GM23248 (cell line): Measurements from ENCODE around the gene C2CD2.

Source experiments
- EZH2 ChIP-seq: fragments of 200-600 bp; sonication (generic); IDR thresholded peaks from 2 replicates; pipeline ENCODE4 v1.6.1; 2018; ENCODE audit warnings: antibody characterized with exemption, mild to moderate bottlenecking; ENCODE audit not compliant: insufficient read depth, poor library complexity, severe bottlenecking
- EZH2phosphoT487 ChIP-seq: fragments of 200-600 bp; sonication (generic); IDR thresholded peaks from 2 replicates; pipeline ENCODE4 v1.6.1; 2018; ENCODE audit warnings: antibody characterized with exemption, moderate library complexity, mild to moderate bottlenecking, low read depth; ENCODE audit not compliant: insufficient read depth

GRCh38 chr21:41867313-41867712, 86.5 kb downstream of the C2CD2 start:
- TF ChIP-seq EZH2phosphoT487 (no peak), EZH2 (no peak)
